ENCODE data around the gene TEX35. TPM values are rescaled to one million over a fixed set of nuclear protein-coding genes. Genes with fewer than 3 reads are reported as not detected.

The TEX35 gene
- total RNA-seq, 1 experiment from 2014 or later = not detected

GRCh38 chr1:178521241-178521640 lies 8.3 kb downstream of the TEX35 start:
- ChIA-PET CTCF (interaction anchor here (1.5 kb wide), 1 partner anchor 21 kb away, joined by 3 read pairs; no protein-coding TSS in a partner anchor), POLR2A (no interaction called here), RAD21 (ENCODE audit: low non-redundant PET in 1 of 2, low total read pairs in 2 of 2, uncharacterized antibody in 2 of 2, unreplicated experiment in 2 of 2) (no interaction called here)

More at GRCh38 chr1:178521241-178521640, 8.3 kb downstream of the TEX35 start:
- no peak for DNase-seq (ENCODE audit: low read depth, low spot score)
- Histone ChIP-seq H3K9ac (ENCODE audit: low read length) (no peak overlapping the region), H3K36me3 (ENCODE audit: control insufficient read depth in 1 of 2, insufficient read depth in 2 of 2, low read length in 2 of 2) (no peaks in the 10 kb centered on the region), H3K79me2 (ENCODE audit: insufficient read depth, low read length) (no peaks in the 10 kb centered on the region), H3K4me2 (ENCODE audit: low read length) (no peak overlapping the region), H4K20me1 (ENCODE audit: insufficient read depth) (no peaks in the 10 kb centered on the region), H3K4me1 (ENCODE audit: control insufficient read depth in 1 of 2, insufficient read depth in 2 of 2, low read length in 2 of 2) (no peaks in the 10 kb centered on the region), H2AFZ (ENCODE audit: low read depth, low read length, poor library complexity, severe bottlenecking) (no peak overlapping the region), H3K9me3 (ENCODE audit: control insufficient read depth in 1 of 2, insufficient read depth in 1 of 2, low read depth in 1 of 2, low read length in 2 of 2) (no peaks in the 10 kb centered on the region), H3K27me3 (ENCODE audit: insufficient read depth, low read length) (no peaks in the 10 kb centered on the region), H3K9me2 (ENCODE audit: insufficient read depth) (no peaks in the 10 kb centered on the region), H3K27ac (ENCODE audit: low read depth, low read length) (no peak overlapping the region), H3K4me3 (replicated peaks in 1 of 2; ENCODE audit: low read depth in 1 of 2, low read length in 2 of 2) (no peak overlapping the region)
- TF ChIP-seq CEBPB (IDR thresholded peaks at IDR 0.05; ENCODE audit: low read depth) (no peak), TCF7L2 (IDR thresholded peaks at IDR 0.05; ENCODE audit: borderline replicate concordance, extremely low read depth, insufficient read depth, insufficient read length) (no peak), ZBTB33 (IDR thresholded peaks at IDR 0.05; ENCODE audit: extremely low read depth, insufficient replicate concordance, low read length) (no peak), RAD21 (IDR thresholded peaks at IDR 0.05; ENCODE audit: low read depth) (no peak), ATF3 (IDR thresholded peaks at IDR 0.05) (no peak), ELF1 (IDR thresholded peaks at IDR 0.05; ENCODE audit: borderline replicate concordance, low read depth) (no peak), CTCF (IDR thresholded peaks at IDR 0.05 in 2 of 3, conservative IDR thresholded peaks at IDR 0.05 in 1 of 3; ENCODE audit: borderline replicate concordance in 1 of 3, insufficient read depth in 1 of 3, low read depth in 2 of 3, low read length in 2 of 3) (no peak), ZFX (IDR thresholded peaks at IDR 0.05) (no peak), JUND (IDR thresholded peaks at IDR 0.05) (no peak), POLR2AphosphoS5 (IDR thresholded peaks at IDR 0.05; ENCODE audit: low read depth, low read length) (no peak), SP1 (IDR thresholded peaks at IDR 0.05; ENCODE audit: low read depth) (no peak), SRF (IDR thresholded peaks at IDR 0.05; ENCODE audit: low read depth) (no peak), FOSL1 (IDR thresholded peaks at IDR 0.05; ENCODE audit: low read depth) (no peak), SIN3A (IDR thresholded peaks at IDR 0.05; ENCODE audit: low read depth) (no peak), POLR2A (IDR thresholded peaks at IDR 0.05; ENCODE audit: borderline replicate concordance, extremely low read depth, insufficient read depth, insufficient read length) (no peak)
- no TSS peak for BruUV-seq (replicated peaks)
- intact Hi-C loops (cut with micrococcal nuclease) = no loop called here
- ATAC-seq = no peak
